Stimulated activated naive CD8-positive, alpha-beta T cell treated with anti-CD3 and anti-CD28 coated beads, Interleukin-15, amount 100 ng/mL, for 72 hours (primary cell): ENCODE data around the gene SLC35F1.
"Not testable (repeated sequence)": the region's sequence is repeated elsewhere in the genome, so short reads cannot be mapped to it uniquely, and the experiment has no call there.

Experiments used
- ATAC-seq: fragments of 150-1000 bp; cut with Tn5 transposase; 2 replicates; pipeline ENCODE4 v1.10.0; 2021; ENCODE audit warnings: mild to moderate bottlenecking, moderate library complexity
- DNase-seq, 2 donors: peaks; one replicate each; pipeline ENCODE4 v3.0.0; 2021 to 2022
- H3K27ac Mint-ChIP-seq, 2 donors: one replicate each; pipeline ENCODE4 v1.8.0; 2022; ENCODE audit warnings: mild to moderate bottlenecking in 2 of 2, mixed read lengths in 2 of 2, moderate library complexity in 2 of 2
- H3K27me3 Mint-ChIP-seq: one replicate; pipeline ENCODE4 v1.8.0; 2022; ENCODE audit warnings: mixed read lengths
- H3K4me1 Mint-ChIP-seq: one replicate; pipeline ENCODE4 v1.8.0; 2022; ENCODE audit warnings: mild to moderate bottlenecking, mixed read lengths
- H3K4me3 Mint-ChIP-seq, 2 donors: one replicate each; pipeline ENCODE4 v1.8.0; 2022; ENCODE audit warnings: mild to moderate bottlenecking in 2 of 2, mixed read lengths in 2 of 2, moderate library complexity in 1 of 2
- H3K9me3 Mint-ChIP-seq, 2 donors: one replicate each; pipeline ENCODE4 v1.8.0; 2022; ENCODE audit warnings: mixed read lengths in 2 of 2

The SLC35F1 gene

GRCh38 chr6:117955684-117956256, 48.7 kb downstream of the SLC35F1 start:
- DNase-seq (no peak), ATAC-seq (no peak)
- Mint-ChIP-seq H3K9me3 (no peaks in the 10 kb centered on the region), H3K4me1 (no peaks in the 10 kb centered on the region), H3K27me3 (peaks cover 17% of the 10 kb centered on the region), H3K4me3 (no peak overlapping the region), H3K27ac (peak overlapping the region in 1 of 2 donors; percentile 14)

- H3K9me3 Mint-ChIP-seq = no peaks in the 10 kb centered on the region
- H3K4me3 Mint-ChIP-seq = no peak overlapping the region
- H3K27me3 Mint-ChIP-seq = peaks cover 17% of the 10 kb centered on the region
- H3K27ac Mint-ChIP-seq = no peak overlapping the region
- ATAC-seq = no peak
- DNase-seq = no peak
- no peaks in the 10 kb centered on the region for H3K4me1 Mint-ChIP-seq
Observed at GRCh38 chr6:117956386-117956785, 49.3 kb downstream of the SLC35F1 start.

- H3K4me1 Mint-ChIP-seq = no peaks in the 10 kb centered on the region
- H3K4me3 Mint-ChIP-seq = no peak overlapping the region
- H3K27ac Mint-ChIP-seq = no peak overlapping the region
- H3K27me3 Mint-ChIP-seq = peaks cover 7% of the 10 kb centered on the region
- no peaks in the 10 kb centered on the region for H3K9me3 Mint-ChIP-seq
- ATAC-seq (no peak), DNase-seq (no peak)
Observed at GRCh38 chr6:117958536-117958935, 51.5 kb downstream of the SLC35F1 start.

GRCh38 chr6:117960877-117961276, 53.8 kb downstream of the SLC35F1 start:
- DNase-seq (no peak), ATAC-seq (no peak)
- Mint-ChIP-seq H3K27ac (no peak overlapping the region), H3K4me1 (no peaks in the 10 kb centered on the region), H3K4me3 (no peak overlapping the region), H3K9me3 (peaks cover 8 to 11% of the 10 kb centered on the region in 2 donors), H3K27me3 (peaks cover 5% of the 10 kb centered on the region)

- Mint-ChIP-seq H3K27me3 (peaks cover 1% of the 10 kb centered on the region), H3K4me1 (no peaks in the 10 kb centered on the region), H3K9me3 (peaks cover 8 to 12% of the 10 kb centered on the region in 2 donors), H3K27ac (no peak overlapping the region), H3K4me3 (no peak overlapping the region)
- ATAC-seq = no peak
- no peak for DNase-seq
Observed at GRCh38 chr6:117961301-117961700, 54.2 kb downstream of the SLC35F1 start.

DNA sequence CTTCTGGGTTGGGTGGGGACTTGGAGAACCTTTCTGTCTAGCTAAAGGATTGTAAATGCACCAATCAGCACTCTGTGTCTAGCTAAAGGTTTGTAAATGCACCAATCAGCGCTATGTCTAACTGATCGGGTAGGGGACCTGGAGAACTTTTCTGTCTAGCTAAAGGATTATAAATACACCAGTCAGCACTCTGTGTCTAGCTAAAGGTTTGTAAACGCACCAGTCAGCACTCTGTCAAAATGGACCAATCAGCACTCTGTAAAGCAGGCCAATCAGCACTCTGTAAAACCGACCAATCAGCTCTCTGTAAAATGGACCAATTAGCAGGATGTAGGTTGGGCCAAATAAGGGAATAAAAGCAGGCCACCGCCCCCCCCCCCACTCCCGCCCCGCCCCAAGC, 58.7 kb downstream of the SLC35F1 start:
- H3K4me3 Mint-ChIP-seq = not testable (repeated sequence)

DNA sequence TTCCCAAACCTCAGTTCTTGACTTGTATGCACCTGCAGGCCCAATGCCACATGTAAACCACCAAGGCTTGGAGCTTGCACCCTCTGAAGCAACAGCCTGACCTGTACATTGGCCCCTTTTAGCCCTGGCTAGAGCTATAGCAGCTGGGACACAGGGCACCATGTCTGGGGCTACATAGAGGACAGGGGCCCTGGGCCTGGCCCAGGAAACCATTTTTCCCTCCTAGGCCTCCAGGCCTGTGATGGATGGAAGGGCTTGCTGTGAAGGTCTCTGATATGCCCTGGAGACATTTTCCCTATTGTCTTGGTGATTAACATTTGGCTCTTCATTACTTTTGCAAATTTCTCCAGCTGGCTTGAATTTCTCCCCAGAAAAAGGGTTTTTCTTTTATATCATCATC, 64.6 kb downstream of the SLC35F1 start:
- H3K27me3 Mint-ChIP-seq = no peaks in the 10 kb centered on the region
- ATAC-seq = no peak
- H3K4me1 Mint-ChIP-seq = no peaks in the 10 kb centered on the region
- peaks cover 8 to 24% of the 10 kb centered on the region in 2 donors for H3K9me3 Mint-ChIP-seq
- no peak overlapping the region for H3K4me3 Mint-ChIP-seq
- DNase-seq = no peak
- H3K27ac Mint-ChIP-seq = no peak overlapping the region

More for the DNA sequence above, 58.7 kb downstream of the SLC35F1 start:
- not testable (repeated sequence) for H3K27ac Mint-ChIP-seq, H3K4me1 Mint-ChIP-seq, DNase-seq, ATAC-seq, H3K27me3 Mint-ChIP-seq
- peaks cover 14 to 22% of the 10 kb centered on the region in 2 donors for H3K9me3 Mint-ChIP-seq

GRCh38 chr6:117974914-117975627, 68.0 kb downstream of the SLC35F1 start:
- Mint-ChIP-seq H3K4me1 (no peaks in the 10 kb centered on the region), H3K4me3 (no peak overlapping the region), H3K27me3 (peaks cover 9% of the 10 kb centered on the region), H3K9me3 (peaks cover 5 to 21% of the 10 kb centered on the region in 2 donors), H3K27ac (peak overlapping the region in 1 of 2 donors; percentile 30)
- ATAC-seq (no peak), DNase-seq (no peak)

DNA sequence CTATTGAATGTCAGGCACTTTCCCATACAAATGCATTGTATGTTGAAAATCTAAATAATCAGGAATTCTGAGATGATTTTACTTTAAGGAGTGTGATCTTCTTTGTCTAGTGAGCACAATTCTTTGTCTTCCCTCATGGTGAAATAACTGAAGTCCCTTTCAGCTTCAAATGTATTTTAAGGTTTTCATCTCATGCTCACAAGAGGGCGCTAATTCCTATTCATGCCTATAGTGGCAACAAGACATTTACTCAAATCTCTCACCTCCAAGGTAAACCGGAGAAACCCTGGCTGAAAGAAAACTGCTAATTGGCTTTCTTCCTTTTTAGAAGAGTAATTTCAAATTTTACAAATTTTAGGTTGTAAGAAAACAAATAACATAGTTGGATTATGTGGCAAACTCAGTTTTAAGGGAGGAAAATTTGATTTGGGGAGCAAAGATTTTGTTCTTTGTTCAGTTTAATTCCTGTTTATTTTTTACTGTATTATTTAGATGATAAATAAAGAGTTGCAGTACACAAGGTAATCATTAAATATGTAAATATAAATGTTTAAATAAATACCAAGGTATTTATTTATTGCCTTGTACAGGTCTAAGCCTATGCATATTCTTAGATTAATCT, 69.1 kb downstream of the SLC35F1 start:
- no peak overlapping the region for H3K4me3 Mint-ChIP-seq
- no peak for DNase-seq
- peaks cover 9% of the 10 kb centered on the region for H3K27me3 Mint-ChIP-seq
- H3K9me3 Mint-ChIP-seq = peaks cover 5 to 14% of the 10 kb centered on the region in 2 donors
- ATAC-seq = peak; percentile 49
- no peaks in the 10 kb centered on the region for H3K4me1 Mint-ChIP-seq
- H3K27ac Mint-ChIP-seq = no peak overlapping the region

DNA sequence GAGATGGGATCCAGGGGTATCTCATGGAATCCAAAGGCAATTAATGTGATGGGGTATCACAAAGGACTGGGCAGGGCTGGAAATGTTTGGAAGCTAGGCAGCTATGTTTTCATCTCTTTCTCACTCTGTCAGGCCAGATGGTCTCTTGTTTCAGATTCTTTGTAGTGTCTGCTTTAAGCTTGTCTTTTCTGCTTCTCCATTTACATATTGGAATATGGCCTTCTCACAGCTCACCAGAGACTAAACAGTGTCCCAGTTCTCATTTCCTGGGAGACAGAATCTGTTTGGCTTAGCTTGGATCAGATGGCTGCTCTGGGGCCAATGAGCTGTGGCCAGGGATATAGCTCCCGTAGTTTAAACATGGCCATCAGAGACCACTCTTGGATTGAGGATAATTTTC, 78.9 kb downstream of the SLC35F1 start:
- no peak overlapping the region for H3K27ac Mint-ChIP-seq
- H3K4me3 Mint-ChIP-seq = no peak overlapping the region
- no peak for ATAC-seq
- H3K27me3 Mint-ChIP-seq = no peaks in the 10 kb centered on the region
- no peak for DNase-seq
- H3K9me3 Mint-ChIP-seq = no peaks in the 10 kb centered on the region
- no peaks in the 10 kb centered on the region for H3K4me1 Mint-ChIP-seq

- Mint-ChIP-seq H3K27me3 (no peaks in the 10 kb centered on the region), H3K27ac (peak overlapping the region in 1 of 2 donors; percentile 52), H3K4me1 (no peaks in the 10 kb centered on the region), H3K4me3 (no peak overlapping the region), H3K9me3 (no peaks in the 10 kb centered on the region)
- DNase-seq (no peak), ATAC-seq (no peak)
Observed at GRCh38 chr6:117986396-117986795, 79.3 kb downstream of the SLC35F1 start.

- ATAC-seq (no peak), DNase-seq (no peak)
- no peaks in the 10 kb centered on the region for H3K9me3 Mint-ChIP-seq
- no peaks in the 10 kb centered on the region for H3K4me1 Mint-ChIP-seq
- H3K4me3 Mint-ChIP-seq = no peak overlapping the region
- peaks cover 3% of the 10 kb centered on the region for H3K27me3 Mint-ChIP-seq
- no peak overlapping the region for H3K27ac Mint-ChIP-seq
Observed at GRCh38 chr6:117989086-117989485, 82.0 kb downstream of the SLC35F1 start.

GRCh38 chr6:117990151-117990550, 83.1 kb downstream of the SLC35F1 start:
- Mint-ChIP-seq H3K27ac (no peak overlapping the region), H3K4me1 (no peaks in the 10 kb centered on the region), H3K9me3 (no peaks in the 10 kb centered on the region), H3K27me3 (peaks cover 7% of the 10 kb centered on the region), H3K4me3 (no peak overlapping the region)
- DNase-seq = no peak
- no peak for ATAC-seq

GRCh38 chr6:117992856-117993255, 85.8 kb downstream of the SLC35F1 start:
- H3K9me3 Mint-ChIP-seq = no peaks in the 10 kb centered on the region
- no peaks in the 10 kb centered on the region for H3K4me1 Mint-ChIP-seq
- no peak overlapping the region for H3K27ac Mint-ChIP-seq
- DNase-seq (no peak), ATAC-seq (no peak)
- no peak overlapping the region for H3K4me3 Mint-ChIP-seq
- peaks cover 7% of the 10 kb centered on the region for H3K27me3 Mint-ChIP-seq

DNA sequence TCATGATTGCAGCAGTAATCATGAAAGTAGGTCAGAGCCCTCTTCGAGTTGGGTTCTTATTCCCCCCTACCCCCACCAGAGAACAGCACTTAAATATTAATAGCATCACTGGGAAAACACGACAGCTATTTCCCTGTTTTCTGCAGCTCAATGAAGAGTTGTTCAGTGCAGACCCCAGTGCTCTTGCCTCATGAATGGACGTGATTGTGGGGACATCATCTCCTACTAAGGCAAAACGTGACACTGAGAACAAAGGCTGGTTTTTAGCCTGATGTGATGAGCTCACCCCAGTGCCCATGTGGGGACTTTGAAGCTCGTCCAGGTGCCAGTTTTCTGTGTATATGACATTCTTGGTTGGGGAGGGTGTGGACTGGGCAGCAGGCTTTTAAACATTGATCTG, 105.9 kb downstream of the SLC35F1 start:
- H3K27ac Mint-ChIP-seq = no peak overlapping the region
- no peak overlapping the region for H3K4me3 Mint-ChIP-seq
- DNase-seq (no peak), ATAC-seq (no peak)
- H3K9me3 Mint-ChIP-seq = peaks cover 8% of the 10 kb centered on the region in 2 donors
- H3K4me1 Mint-ChIP-seq = no peaks in the 10 kb centered on the region
- peaks cover 9% of the 10 kb centered on the region for H3K27me3 Mint-ChIP-seq

DNA sequence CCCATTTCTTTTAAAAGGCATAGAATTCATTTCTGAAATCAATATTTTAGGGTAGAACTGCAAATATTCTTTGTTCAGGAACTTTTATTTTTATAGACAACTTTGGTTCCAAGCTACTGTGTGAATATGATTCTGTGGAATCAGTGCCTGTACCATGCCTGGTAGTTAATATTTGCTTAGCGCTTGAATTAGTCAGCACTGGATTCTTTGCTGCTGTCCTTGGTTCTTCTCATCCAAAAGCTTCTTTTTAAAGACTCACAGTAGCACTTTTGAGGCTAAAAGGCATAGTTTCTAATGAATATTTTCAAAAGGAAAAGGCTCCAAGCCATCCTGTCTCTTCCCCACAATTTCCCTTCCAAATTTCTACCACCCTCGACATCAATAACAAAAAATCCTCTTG, 109.5 kb downstream of the SLC35F1 start:
- Mint-ChIP-seq H3K27ac (no peak overlapping the region), H3K4me1 (no peaks in the 10 kb centered on the region), H3K9me3 (no peaks in the 10 kb centered on the region), H3K4me3 (no peak overlapping the region), H3K27me3 (peaks cover 3% of the 10 kb centered on the region)
- DNase-seq = no peak
- ATAC-seq = no peak
